NCI-H2196 treated with DMSO at 0.1 percent for 48 hours (cell line): ENCODE data around the gene ITFG2.
"Not testable (repeated sequence)": the region's sequence is repeated elsewhere in the genome, so short reads cannot be mapped to it uniquely, and the experiment has no call there.

Source experiments
- DNase-seq: peaks from one replicate; lab custom pipeline; 2025; ENCODE audit not compliant: unreplicated experiment; lab: John Stamatoyannopoulos, UW

The ITFG2 gene

GRCh38 chr12:2858944-2859421 is 46.5 kb downstream of the ITFG2 start:
- DNase-seq = no peak

- DNase-seq = no peak
Measured at GRCh38 chr12:2860170-2860569, 47.7 kb downstream of the ITFG2 start.

GRCh38 chr12:2862876-2863275 is 50.4 kb downstream of the ITFG2 start:
- DNase-seq = no peak

GRCh38 chr12:2863402-2863801 is 50.9 kb downstream of the ITFG2 start:
- DNase-seq = not testable (repeated sequence)

- no peak for DNase-seq
Measured at GRCh38 chr12:2864198-2864597, 51.7 kb downstream of the ITFG2 start.

- not testable (repeated sequence) for DNase-seq
Measured at GRCh38 chr12:2868986-2869632, 56.6 kb downstream of the ITFG2 start.
